ENCODE data around the gene SZT2. TPM values are rescaled to one million over a fixed set of nuclear protein-coding genes. Genes with fewer than 3 reads are reported as not detected.

Gene SZT2
- total RNA-seq, 1 donor from 2014 or later, result 30.0 TPM

- peaks cover 36% of the 10 kb centered on the region for H3K4me1 ChIP-seq (ENCODE audit: insufficient read depth, low read length)
- Mint-ChIP-seq H3K36me3 (ENCODE audit: low read depth, unreplicated experiment) (peaks cover 31% of the 10 kb centered on the region), H3K4me3 (ENCODE audit: unreplicated experiment) (peak overlapping the region; percentile 91), H3K9me3 (ENCODE audit: unreplicated experiment) (no peaks in the 10 kb centered on the region), H3K27me3 (ENCODE audit: low read depth, unreplicated experiment) (no peaks in the 10 kb centered on the region), H3K4me1 (ENCODE audit: low read depth, unreplicated experiment) (peaks cover 19% of the 10 kb centered on the region), H3K27ac (ENCODE audit: unreplicated experiment) (no peak overlapping the region)
- peak overlapping the region; percentile 69 for H3K4me3 ChIP-seq (ENCODE audit: insufficient read depth, low read depth, low read length)
- H3K36me3 ChIP-seq (ENCODE audit: insufficient read depth, low read length), result peaks cover 38% of the 10 kb centered on the region
- peak overlapping the region; percentile 86 for H3K9ac ChIP-seq (ENCODE audit: low read length)
- H3K79me2 ChIP-seq (ENCODE audit: insufficient read depth, low read length), result peaks cover 83% of the 10 kb centered on the region
- H2AFZ ChIP-seq (ENCODE audit: low read depth, low read length), result no peak overlapping the region
- TF ChIP-seq EZH2 (IDR thresholded peaks at IDR 0.05; ENCODE audit: insufficient read depth, low read length), result no peak
- TF ChIP-seq CTCF (IDR thresholded peaks at IDR 0.05; ENCODE audit: insufficient read depth, low read depth, low read length), result no peak
- peak overlapping the region; percentile 89 for H3K4me2 ChIP-seq (ENCODE audit: low read length)
- H3K27me3 ChIP-seq (ENCODE audit: insufficient read depth, low read length), result no peaks in the 10 kb centered on the region
- no peaks in the 10 kb centered on the region for H3K9me3 ChIP-seq (ENCODE audit: insufficient read depth, low read depth, low read length)
- peaks cover 49% of the 10 kb centered on the region for H4K20me1 ChIP-seq (ENCODE audit: insufficient read depth, low read length)
- DNase-seq (ENCODE audit: low read depth) (no peak), FAIRE-seq (no peak)
- no peak overlapping the region for H3K27ac ChIP-seq (ENCODE audit: low read depth, low read length)
Observed at GRCh38 chr1:43365678-43366077, 24.0 kb upstream of the SZT2 start.

GRCh38 chr1:43366179-43366578 is 23.5 kb upstream of the SZT2 start:
- peak overlapping the region; percentile 89 for H3K4me2 ChIP-seq (ENCODE audit: low read length)
- peak overlapping the region; percentile 86 for H3K9ac ChIP-seq (ENCODE audit: low read length)
- peaks cover 78% of the 10 kb centered on the region for H3K79me2 ChIP-seq (ENCODE audit: insufficient read depth, low read length)
- peaks cover 44% of the 10 kb centered on the region for H4K20me1 ChIP-seq (ENCODE audit: insufficient read depth, low read length)
- peaks cover 31% of the 10 kb centered on the region for H3K4me1 ChIP-seq (ENCODE audit: insufficient read depth, low read length)
- peak overlapping the region; percentile 69 for H3K4me3 ChIP-seq (ENCODE audit: insufficient read depth, low read depth, low read length)
- peaks cover 35% of the 10 kb centered on the region for H3K36me3 ChIP-seq (ENCODE audit: insufficient read depth, low read length)
- H2AFZ ChIP-seq (ENCODE audit: low read depth, low read length), result no peak overlapping the region
- no peak for FAIRE-seq
- H3K4me1 Mint-ChIP-seq (ENCODE audit: low read depth, unreplicated experiment), result peaks cover 19% of the 10 kb centered on the region
- no peak overlapping the region for H3K27ac ChIP-seq (ENCODE audit: low read depth, low read length)
- no peaks in the 10 kb centered on the region for H3K9me3 ChIP-seq (ENCODE audit: insufficient read depth, low read depth, low read length)
- H3K27ac Mint-ChIP-seq (ENCODE audit: unreplicated experiment), result no peak overlapping the region
- H3K9me3 Mint-ChIP-seq (ENCODE audit: unreplicated experiment), result no peaks in the 10 kb centered on the region
- peaks cover 27% of the 10 kb centered on the region for H3K36me3 Mint-ChIP-seq (ENCODE audit: low read depth, unreplicated experiment)
- no peaks in the 10 kb centered on the region for H3K27me3 ChIP-seq (ENCODE audit: insufficient read depth, low read length)
- H3K27me3 Mint-ChIP-seq (ENCODE audit: low read depth, unreplicated experiment), result no peaks in the 10 kb centered on the region
- no peak for DNase-seq (ENCODE audit: low read depth)
- TF ChIP-seq CTCF (IDR thresholded peaks at IDR 0.05; ENCODE audit: insufficient read depth, low read depth, low read length), result no peak
- no peak for TF ChIP-seq EZH2 (IDR thresholded peaks at IDR 0.05; ENCODE audit: insufficient read depth, low read length)
- H3K4me3 Mint-ChIP-seq (ENCODE audit: unreplicated experiment), result peak overlapping the region; percentile 91

GRCh38 chr1:43366601-43367025 is 23.1 kb upstream of the SZT2 start:
- Mint-ChIP-seq H3K27ac (ENCODE audit: unreplicated experiment) (peak overlapping the region; percentile 91), H3K27me3 (ENCODE audit: low read depth, unreplicated experiment) (no peaks in the 10 kb centered on the region), H3K36me3 (ENCODE audit: low read depth, unreplicated experiment) (peaks cover 23% of the 10 kb centered on the region), H3K4me1 (ENCODE audit: low read depth, unreplicated experiment) (peaks cover 19% of the 10 kb centered on the region), H3K4me3 (ENCODE audit: unreplicated experiment) (peak overlapping the region; percentile 91), H3K9me3 (ENCODE audit: unreplicated experiment) (no peaks in the 10 kb centered on the region)
- no peak for FAIRE-seq
- no peak for DNase-seq (ENCODE audit: low read depth)
- Histone ChIP-seq H3K9ac (ENCODE audit: low read length) (peak overlapping the region; percentile 86), H3K36me3 (ENCODE audit: insufficient read depth, low read length) (peaks cover 31% of the 10 kb centered on the region), H3K27me3 (ENCODE audit: insufficient read depth, low read length) (no peaks in the 10 kb centered on the region), H3K27ac (ENCODE audit: low read depth, low read length) (peak overlapping the region; percentile 79), H3K4me2 (ENCODE audit: low read length) (peak overlapping the region; percentile 89), H3K4me3 (ENCODE audit: insufficient read depth, low read depth, low read length) (peak overlapping the region; percentile 69), H4K20me1 (ENCODE audit: insufficient read depth, low read length) (peaks cover 40% of the 10 kb centered on the region), H3K79me2 (ENCODE audit: insufficient read depth, low read length) (peaks cover 73% of the 10 kb centered on the region), H3K4me1 (ENCODE audit: insufficient read depth, low read length) (peaks cover 28% of the 10 kb centered on the region), H2AFZ (ENCODE audit: low read depth, low read length) (no peak overlapping the region), H3K9me3 (ENCODE audit: insufficient read depth, low read depth, low read length) (no peaks in the 10 kb centered on the region)
- TF ChIP-seq CTCF (IDR thresholded peaks at IDR 0.05; ENCODE audit: insufficient read depth, low read depth, low read length) (no peak), EZH2 (IDR thresholded peaks at IDR 0.05; ENCODE audit: insufficient read depth, low read length) (no peak)
